Measurements from ENCODE around the gene ZCCHC7.

The ZCCHC7 gene

DNA sequence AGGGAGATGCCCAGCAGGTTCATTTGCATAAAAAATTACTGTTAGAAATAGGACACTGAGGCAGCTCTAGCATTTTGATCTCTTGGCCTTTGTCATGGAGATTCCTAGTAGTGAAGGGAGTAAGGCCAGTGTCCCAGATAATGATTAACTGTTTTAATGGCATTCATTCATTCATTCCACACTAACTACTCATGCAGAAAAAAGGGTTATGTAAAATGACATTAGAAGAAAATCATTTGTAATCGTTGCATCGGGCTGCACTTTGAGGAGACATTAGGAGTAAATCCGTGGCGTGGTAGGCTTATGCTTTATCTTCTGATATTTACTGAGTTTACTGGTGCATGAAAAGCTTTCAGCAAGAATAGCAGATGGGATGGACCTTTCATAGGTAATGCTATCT is 219.5 kb downstream of the ZCCHC7 start:
- no peak for TF ChIP-seq EZH2 (IDR thresholded peaks at IDR 0.05; ENCODE audit: borderline replicate concordance, low read depth, low read length, severe bottlenecking)
- TF ChIP-seq, protein P1, sequence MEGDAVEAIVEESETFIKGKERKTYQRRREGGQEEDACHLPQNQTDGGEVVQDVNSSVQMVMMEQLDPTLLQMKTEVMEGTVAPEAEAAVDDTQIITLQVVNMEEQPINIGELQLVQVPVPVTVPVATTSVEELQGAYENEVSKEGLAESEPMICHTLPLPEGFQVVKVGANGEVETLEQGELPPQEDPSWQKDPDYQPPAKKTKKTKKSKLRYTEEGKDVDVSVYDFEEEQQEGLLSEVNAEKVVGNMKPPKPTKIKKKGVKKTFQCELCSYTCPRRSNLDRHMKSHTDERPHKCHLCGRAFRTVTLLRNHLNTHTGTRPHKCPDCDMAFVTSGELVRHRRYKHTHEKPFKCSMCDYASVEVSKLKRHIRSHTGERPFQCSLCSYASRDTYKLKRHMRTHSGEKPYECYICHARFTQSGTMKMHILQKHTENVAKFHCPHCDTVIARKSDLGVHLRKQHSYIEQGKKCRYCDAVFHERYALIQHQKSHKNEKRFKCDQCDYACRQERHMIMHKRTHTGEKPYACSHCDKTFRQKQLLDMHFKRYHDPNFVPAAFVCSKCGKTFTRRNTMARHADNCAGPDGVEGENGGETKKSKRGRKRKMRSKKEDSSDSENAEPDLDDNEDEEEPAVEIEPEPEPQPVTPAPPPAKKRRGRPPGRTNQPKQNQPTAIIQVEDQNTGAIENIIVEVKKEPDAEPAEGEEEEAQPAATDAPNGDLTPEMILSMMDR (IDR thresholded peaks at IDR 0.05; ENCODE audit: borderline replicate concordance, extremely low read depth, low read length, poor library complexity, severe bottlenecking): no peak
- no peak overlapping the region for H3K4me2 ChIP-seq (ENCODE audit: insufficient read depth, low read length)
- no peak overlapping the region for H2AFZ ChIP-seq (ENCODE audit: low read depth, low read length)
- H3K4me1 ChIP-seq (ENCODE audit: insufficient read depth, low read length): no peaks in the 10 kb centered on the region
- no peak overlapping the region for H3K9ac ChIP-seq (ENCODE audit: low read depth, low read length)
- H3K27me3 ChIP-seq (ENCODE audit: insufficient read depth, low read length, poor library complexity): no peaks in the 10 kb centered on the region
- no peaks in the 10 kb centered on the region for H3K36me3 ChIP-seq (ENCODE audit: insufficient read depth, low read length)
- no peaks in the 10 kb centered on the region for H3K79me2 ChIP-seq (ENCODE audit: insufficient read depth, low read length)
- H3K4me3 ChIP-seq (ENCODE audit: low read depth in 1 of 2, low read length in 2 of 2): no peak overlapping the region
- no peak overlapping the region for H3K27ac ChIP-seq (ENCODE audit: low read length)
- DNase-seq (no peak), ATAC-seq (ENCODE audit: insufficient read depth, low read depth) (no peak)
- H3K9me3 ChIP-seq (ENCODE audit: insufficient read depth, low read length, severe bottlenecking): no peaks in the 10 kb centered on the region
- H4K20me1 ChIP-seq (ENCODE audit: insufficient read depth, low read length): no peaks in the 10 kb centered on the region

DNA sequence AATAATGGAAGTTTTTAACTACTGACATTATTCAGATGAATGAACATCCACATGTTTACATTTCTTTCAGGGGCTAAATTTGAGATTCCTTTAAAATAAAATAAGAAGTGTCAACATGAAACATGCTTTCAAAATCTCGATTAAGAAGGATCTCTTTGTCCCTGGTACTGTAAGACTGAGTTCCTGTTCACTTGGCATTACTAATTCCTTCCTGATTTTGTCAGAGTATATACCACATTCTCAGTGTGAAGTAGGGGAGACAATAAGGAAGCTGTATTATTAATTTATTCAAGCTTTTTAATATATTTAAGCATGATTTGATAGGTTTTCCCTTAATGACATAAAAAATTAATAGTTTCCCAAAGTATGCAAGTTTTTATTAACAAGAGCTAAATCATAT is 220.6 kb downstream of the ZCCHC7 start:
- no peak overlapping the region for H3K9ac ChIP-seq (ENCODE audit: low read depth, low read length)
- no peaks in the 10 kb centered on the region for H3K79me2 ChIP-seq (ENCODE audit: insufficient read depth, low read length)
- TF ChIP-seq EZH2 (IDR thresholded peaks at IDR 0.05; ENCODE audit: borderline replicate concordance, low read depth, low read length, severe bottlenecking): no peak
- TF ChIP-seq, protein P1 (IDR thresholded peaks at IDR 0.05; ENCODE audit: borderline replicate concordance, extremely low read depth, low read length, poor library complexity, severe bottlenecking): no peak
- no peaks in the 10 kb centered on the region for H4K20me1 ChIP-seq (ENCODE audit: insufficient read depth, low read length)
- H3K27ac ChIP-seq (ENCODE audit: low read length): no peak overlapping the region
- no peak for ATAC-seq (ENCODE audit: insufficient read depth, low read depth)
- no peaks in the 10 kb centered on the region for H3K36me3 ChIP-seq (ENCODE audit: insufficient read depth, low read length)
- no peaks in the 10 kb centered on the region for H3K9me3 ChIP-seq (ENCODE audit: insufficient read depth, low read length, severe bottlenecking)
- no peak overlapping the region for H3K4me2 ChIP-seq (ENCODE audit: insufficient read depth, low read length)
- DNase-seq: no peak
- no peaks in the 10 kb centered on the region for H3K4me1 ChIP-seq (ENCODE audit: insufficient read depth, low read length)
- no peak overlapping the region for H2AFZ ChIP-seq (ENCODE audit: low read depth, low read length)
- no peak overlapping the region for H3K4me3 ChIP-seq (ENCODE audit: low read depth in 1 of 2, low read length in 2 of 2)
- no peaks in the 10 kb centered on the region for H3K27me3 ChIP-seq (ENCODE audit: insufficient read depth, low read length, poor library complexity)

DNA sequence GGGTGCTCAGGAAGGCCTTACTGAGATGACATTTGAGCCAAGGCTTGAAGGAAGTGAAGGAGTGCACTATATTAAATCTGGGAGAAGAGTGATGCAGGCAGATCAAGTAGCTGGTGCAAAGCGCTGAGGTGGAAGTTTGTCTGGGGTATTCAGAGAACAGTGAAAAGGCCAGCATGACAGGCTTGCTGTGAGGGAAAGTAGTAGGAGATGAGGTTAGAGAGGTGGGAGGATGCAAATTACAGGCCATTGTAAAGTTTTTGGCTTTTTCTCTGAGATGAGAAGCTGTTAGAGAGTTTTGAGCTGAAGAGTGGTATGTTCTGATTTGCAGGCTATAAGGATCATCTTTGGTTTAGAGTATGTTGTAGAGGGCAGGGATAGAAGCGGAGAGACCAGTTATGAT is 221.3 kb downstream of the ZCCHC7 start:
- Histone ChIP-seq H3K27ac (ENCODE audit: low read length) (no peak overlapping the region), H3K36me3 (ENCODE audit: insufficient read depth, low read length) (no peaks in the 10 kb centered on the region), H2AFZ (ENCODE audit: low read depth, low read length) (no peak overlapping the region), H3K4me1 (ENCODE audit: insufficient read depth, low read length) (no peaks in the 10 kb centered on the region), H3K4me3 (ENCODE audit: low read depth in 1 of 2, low read length in 2 of 2) (no peak overlapping the region), H3K4me2 (ENCODE audit: insufficient read depth, low read length) (no peak overlapping the region), H3K9me3 (ENCODE audit: insufficient read depth, low read length, severe bottlenecking) (no peaks in the 10 kb centered on the region), H3K27me3 (ENCODE audit: insufficient read depth, low read length, poor library complexity) (no peaks in the 10 kb centered on the region), H4K20me1 (ENCODE audit: insufficient read depth, low read length) (no peaks in the 10 kb centered on the region), H3K79me2 (ENCODE audit: insufficient read depth, low read length) (no peaks in the 10 kb centered on the region), H3K9ac (ENCODE audit: low read depth, low read length) (no peak overlapping the region)
- ATAC-seq (ENCODE audit: insufficient read depth, low read depth) (no peak), DNase-seq (no peak)
- TF ChIP-seq, protein P1 (IDR thresholded peaks at IDR 0.05; ENCODE audit: borderline replicate concordance, extremely low read depth, low read length, poor library complexity, severe bottlenecking): no peak
- no peak for TF ChIP-seq EZH2 (IDR thresholded peaks at IDR 0.05; ENCODE audit: borderline replicate concordance, low read depth, low read length, severe bottlenecking)

DNA sequence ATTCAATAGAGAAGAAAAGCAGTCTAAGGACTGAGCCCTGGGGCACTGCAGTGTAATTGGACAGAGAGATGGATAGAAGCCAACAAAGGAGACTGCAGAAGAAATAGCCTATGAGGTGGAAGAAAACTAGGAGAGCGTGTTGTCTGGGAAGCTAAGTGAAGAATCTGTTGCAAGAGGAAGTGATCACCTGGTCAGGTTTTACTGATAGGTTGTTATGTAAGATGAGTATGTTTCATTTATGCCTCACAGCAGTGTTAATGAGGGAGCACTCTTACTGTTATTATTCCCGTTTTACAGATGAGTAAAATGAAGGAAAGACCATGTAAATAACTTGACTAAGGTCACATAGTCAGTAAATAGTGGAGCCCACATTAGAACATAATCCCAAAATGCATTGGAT is 222.1 kb downstream of the ZCCHC7 start:
- Histone ChIP-seq H2AFZ (ENCODE audit: low read depth, low read length) (no peak overlapping the region), H3K9ac (ENCODE audit: low read depth, low read length) (no peak overlapping the region), H3K36me3 (ENCODE audit: insufficient read depth, low read length) (no peaks in the 10 kb centered on the region), H3K4me2 (ENCODE audit: insufficient read depth, low read length) (no peak overlapping the region), H3K79me2 (ENCODE audit: insufficient read depth, low read length) (no peaks in the 10 kb centered on the region), H3K9me3 (ENCODE audit: insufficient read depth, low read length, severe bottlenecking) (no peaks in the 10 kb centered on the region), H3K27ac (ENCODE audit: low read length) (no peak overlapping the region), H3K27me3 (ENCODE audit: insufficient read depth, low read length, poor library complexity) (no peaks in the 10 kb centered on the region), H4K20me1 (ENCODE audit: insufficient read depth, low read length) (no peaks in the 10 kb centered on the region), H3K4me3 (ENCODE audit: low read depth in 1 of 2, low read length in 2 of 2) (no peak overlapping the region), H3K4me1 (ENCODE audit: insufficient read depth, low read length) (no peaks in the 10 kb centered on the region)
- DNase-seq (no peak), ATAC-seq (ENCODE audit: insufficient read depth, low read depth) (no peak)
- TF ChIP-seq, protein P1 (IDR thresholded peaks at IDR 0.05; ENCODE audit: borderline replicate concordance, extremely low read depth, low read length, poor library complexity, severe bottlenecking): no peak
- TF ChIP-seq EZH2 (IDR thresholded peaks at IDR 0.05; ENCODE audit: borderline replicate concordance, low read depth, low read length, severe bottlenecking): no peak

Measured in DND-41 (cell line).